Endothelial cell (in vitro differentiated cells): ENCODE measurements around the gene AMELX. TPM values are rescaled to one million over a fixed set of nuclear protein-coding genes. Genes with fewer than 3 reads are reported as not detected.

Experiments
- DNase-seq: peaks from one replicate; pipeline ENCODE4 v3.0.0; 2021; ENCODE audit warnings: low spot score
- H3K27ac Mint-ChIP-seq: one replicate; pipeline ENCODE4 v1.8.0; 2021; ENCODE audit warnings: mixed read lengths, inconsistent platforms; ENCODE audit not compliant: unreplicated experiment
- H3K27me3 Mint-ChIP-seq: one replicate; pipeline ENCODE4 v1.8.0; 2021; ENCODE audit warnings: mild to moderate bottlenecking, moderate library complexity, mixed read lengths, inconsistent platforms; ENCODE audit not compliant: unreplicated experiment
- H3K36me3 Mint-ChIP-seq: one replicate; pipeline ENCODE4 v1.8.0; 2021; ENCODE audit warnings: mild to moderate bottlenecking, low read depth, mixed read lengths, inconsistent platforms; ENCODE audit not compliant: unreplicated experiment
- H3K4me1 Mint-ChIP-seq: one replicate; pipeline ENCODE4 v1.8.0; 2021; ENCODE audit warnings: mild to moderate bottlenecking, mixed read lengths, inconsistent platforms; ENCODE audit not compliant: unreplicated experiment
- H3K4me3 Mint-ChIP-seq: one replicate; pipeline ENCODE4 v1.8.0; 2021; ENCODE audit warnings: mild to moderate bottlenecking, mixed read lengths, inconsistent platforms; ENCODE audit not compliant: unreplicated experiment
- H3K9me3 Mint-ChIP-seq: one replicate; pipeline ENCODE4 v1.8.0; 2021; ENCODE audit warnings: mixed read lengths, inconsistent platforms; ENCODE audit not compliant: unreplicated experiment
- CTCF ChIP-seq: fragments of 200-600 bp; sonication (generic); IDR thresholded peaks from one replicate; pipeline ENCODE4 v1.5.0; 2021; ENCODE audit warnings: antibody characterized with exemption; ENCODE audit not compliant: unreplicated experiment
- microRNA-seq: library from miRNA; unstranded; fragments of <30 nt; microRNA quantifications from one replicate; pipeline ENCODE4, GENCODE V29; 2020; ENCODE audit not compliant: unreplicated experiment
- total RNA-seq: library from RNA; stranded (reverse); fragmentation: NEBNext Ultra II Directional; extraction: Animal tissue kit (Norgen Biotek cat#: 25700); gene quantifications from one replicate; pipeline ENCODE4 v1.2.1, GENCODE V29; 2021; ENCODE audit not compliant: unreplicated experiment

The AMELX gene
- total RNA-seq, 1 donor from 2014 or later: not detected

- H3K4me1 Mint-ChIP-seq: no peaks in the 10 kb centered on the region
- no peaks in the 10 kb centered on the region for H3K36me3 Mint-ChIP-seq
- no peak for DNase-seq
- no peak overlapping the region for H3K4me3 Mint-ChIP-seq
- TF ChIP-seq CTCF: no peak
- H3K27ac Mint-ChIP-seq: no peak overlapping the region
- no peaks in the 10 kb centered on the region for H3K27me3 Mint-ChIP-seq
- H3K9me3 Mint-ChIP-seq: no peaks in the 10 kb centered on the region
Measured at GRCh38 chrX:11342673-11343072, 49.5 kb downstream of the AMELX start.

- Mint-ChIP-seq H3K27me3 (no peaks in the 10 kb centered on the region), H3K36me3 (no peaks in the 10 kb centered on the region), H3K4me3 (no peak overlapping the region), H3K4me1 (no peaks in the 10 kb centered on the region), H3K27ac (no peak overlapping the region), H3K9me3 (no peaks in the 10 kb centered on the region)
- no peak for TF ChIP-seq CTCF
- no peak for DNase-seq
Measured at GRCh38 chrX:11346121-11346682, 53.0 kb downstream of the AMELX start.

GRCh38 chrX:11347300-11347699 is 54.1 kb downstream of the AMELX start:
- Mint-ChIP-seq H3K27me3 (no peaks in the 10 kb centered on the region), H3K4me3 (no peak overlapping the region), H3K9me3 (no peaks in the 10 kb centered on the region), H3K27ac (no peak overlapping the region), H3K4me1 (no peaks in the 10 kb centered on the region), H3K36me3 (no peaks in the 10 kb centered on the region)
- no peak for TF ChIP-seq CTCF
- no peak for DNase-seq

GRCh38 chrX:11349020-11349419 is 55.8 kb downstream of the AMELX start:
- TF ChIP-seq CTCF: no peak
- no peak overlapping the region for H3K27ac Mint-ChIP-seq
- DNase-seq: no peak
- H3K4me1 Mint-ChIP-seq: no peaks in the 10 kb centered on the region
- H3K36me3 Mint-ChIP-seq: no peaks in the 10 kb centered on the region
- H3K27me3 Mint-ChIP-seq: no peaks in the 10 kb centered on the region
- H3K9me3 Mint-ChIP-seq: no peaks in the 10 kb centered on the region
- H3K4me3 Mint-ChIP-seq: no peak overlapping the region

- Mint-ChIP-seq H3K27ac (no peak overlapping the region), H3K9me3 (no peaks in the 10 kb centered on the region), H3K4me1 (no peaks in the 10 kb centered on the region), H3K27me3 (no peaks in the 10 kb centered on the region), H3K4me3 (no peak overlapping the region), H3K36me3 (no peaks in the 10 kb centered on the region)
- no peak for DNase-seq
- TF ChIP-seq CTCF: no peak
Measured at GRCh38 chrX:11349661-11350337, 56.6 kb downstream of the AMELX start.

Small RNA genes within 50 kb of the gene (microRNA-seq; reads per million reads assigned to microRNA genes)
- gene MIR548AX: 0.21 reads per million

Other genes with a start within 250 kb of the AMELX start
- gene HCCS, start 182.1 kb upstream of the AMELX start, total RNA-seq: 18.6 TPM